H1 (cell line): Measurements from ENCODE around the gene RASGRP3. TPM values are rescaled to one million over a fixed set of nuclear protein-coding genes. Genes with fewer than 3 reads are reported as not detected.

ENCODE experiments used
- polyA plus RNA-seq, 7 experiments: library from polyadenylated mRNA; depleted of rRNA in 3 of 7; stranded (reverse) in 5 of 7; unstranded in 2 of 7; fragments of >200 nt in 5 of 7; fragments of 200-250 nt in 2 of 7; gene quantifications; 1 replicate in 5 of 7; 2 replicates in 1 of 7; 4 replicates in 1 of 7; pipeline versions ENCODE4 v1.2.1 to v1.2.3, GENCODE V29; 2011 to 2013; ENCODE audit warnings: missing spikeins in 2 of 7, mixed read lengths in 2 of 7
- total RNA-seq: library from RNA; stranded (reverse); fragmentation: NEBNext Ultra II Directional; extraction: Animal tissue kit (Norgen Biotek cat#: 25700); gene quantifications from 2 replicates; pipeline ENCODE4 v1.2.1, GENCODE V29; 2021
- TF ChIP-seq, protein P1 (sequence below): fragments of 300-600 bp; sonication (generic); IDR thresholded peaks from 2 replicates; pipeline ENCODE4 v1.7.1; 2012; ENCODE audit warnings: low read length, moderate library complexity, mild to moderate bottlenecking, inconsistent platforms; ENCODE audit not compliant: insufficient replicate concordance

Gene RASGRP3
- total and polyA plus RNA-seq, 2 of the 8 experiments (the other 6 are each of a cell fraction or from before 2014, with no cell fraction given), result 0.06 TPM; not detected in 1

DNA sequence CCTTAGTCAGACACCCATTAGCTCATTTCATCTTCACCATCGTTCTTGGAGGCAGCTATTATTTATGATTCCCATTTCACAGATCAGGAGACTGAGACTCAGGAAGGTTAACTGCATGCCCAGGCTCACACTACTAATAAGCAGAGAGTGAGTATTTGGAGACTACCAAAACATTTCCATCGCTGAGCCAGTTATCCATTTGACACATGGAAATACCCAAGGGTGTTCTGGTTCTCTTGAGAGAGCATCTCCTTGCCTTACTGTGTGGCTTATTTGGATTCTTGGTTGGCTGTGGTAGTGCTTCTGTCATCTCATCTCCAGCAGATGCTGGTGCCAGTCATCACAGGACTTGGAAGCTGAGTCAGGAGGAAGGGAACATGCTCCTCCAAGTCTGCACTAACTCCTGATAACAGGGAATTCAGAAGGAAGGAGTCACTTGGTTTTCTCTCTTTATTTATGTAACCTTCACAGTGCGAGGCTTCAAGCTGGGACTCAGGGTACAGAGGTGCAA is 55.2 kb downstream of the RASGRP3 start (continued):
- TF ChIP-seq, protein P1, sequence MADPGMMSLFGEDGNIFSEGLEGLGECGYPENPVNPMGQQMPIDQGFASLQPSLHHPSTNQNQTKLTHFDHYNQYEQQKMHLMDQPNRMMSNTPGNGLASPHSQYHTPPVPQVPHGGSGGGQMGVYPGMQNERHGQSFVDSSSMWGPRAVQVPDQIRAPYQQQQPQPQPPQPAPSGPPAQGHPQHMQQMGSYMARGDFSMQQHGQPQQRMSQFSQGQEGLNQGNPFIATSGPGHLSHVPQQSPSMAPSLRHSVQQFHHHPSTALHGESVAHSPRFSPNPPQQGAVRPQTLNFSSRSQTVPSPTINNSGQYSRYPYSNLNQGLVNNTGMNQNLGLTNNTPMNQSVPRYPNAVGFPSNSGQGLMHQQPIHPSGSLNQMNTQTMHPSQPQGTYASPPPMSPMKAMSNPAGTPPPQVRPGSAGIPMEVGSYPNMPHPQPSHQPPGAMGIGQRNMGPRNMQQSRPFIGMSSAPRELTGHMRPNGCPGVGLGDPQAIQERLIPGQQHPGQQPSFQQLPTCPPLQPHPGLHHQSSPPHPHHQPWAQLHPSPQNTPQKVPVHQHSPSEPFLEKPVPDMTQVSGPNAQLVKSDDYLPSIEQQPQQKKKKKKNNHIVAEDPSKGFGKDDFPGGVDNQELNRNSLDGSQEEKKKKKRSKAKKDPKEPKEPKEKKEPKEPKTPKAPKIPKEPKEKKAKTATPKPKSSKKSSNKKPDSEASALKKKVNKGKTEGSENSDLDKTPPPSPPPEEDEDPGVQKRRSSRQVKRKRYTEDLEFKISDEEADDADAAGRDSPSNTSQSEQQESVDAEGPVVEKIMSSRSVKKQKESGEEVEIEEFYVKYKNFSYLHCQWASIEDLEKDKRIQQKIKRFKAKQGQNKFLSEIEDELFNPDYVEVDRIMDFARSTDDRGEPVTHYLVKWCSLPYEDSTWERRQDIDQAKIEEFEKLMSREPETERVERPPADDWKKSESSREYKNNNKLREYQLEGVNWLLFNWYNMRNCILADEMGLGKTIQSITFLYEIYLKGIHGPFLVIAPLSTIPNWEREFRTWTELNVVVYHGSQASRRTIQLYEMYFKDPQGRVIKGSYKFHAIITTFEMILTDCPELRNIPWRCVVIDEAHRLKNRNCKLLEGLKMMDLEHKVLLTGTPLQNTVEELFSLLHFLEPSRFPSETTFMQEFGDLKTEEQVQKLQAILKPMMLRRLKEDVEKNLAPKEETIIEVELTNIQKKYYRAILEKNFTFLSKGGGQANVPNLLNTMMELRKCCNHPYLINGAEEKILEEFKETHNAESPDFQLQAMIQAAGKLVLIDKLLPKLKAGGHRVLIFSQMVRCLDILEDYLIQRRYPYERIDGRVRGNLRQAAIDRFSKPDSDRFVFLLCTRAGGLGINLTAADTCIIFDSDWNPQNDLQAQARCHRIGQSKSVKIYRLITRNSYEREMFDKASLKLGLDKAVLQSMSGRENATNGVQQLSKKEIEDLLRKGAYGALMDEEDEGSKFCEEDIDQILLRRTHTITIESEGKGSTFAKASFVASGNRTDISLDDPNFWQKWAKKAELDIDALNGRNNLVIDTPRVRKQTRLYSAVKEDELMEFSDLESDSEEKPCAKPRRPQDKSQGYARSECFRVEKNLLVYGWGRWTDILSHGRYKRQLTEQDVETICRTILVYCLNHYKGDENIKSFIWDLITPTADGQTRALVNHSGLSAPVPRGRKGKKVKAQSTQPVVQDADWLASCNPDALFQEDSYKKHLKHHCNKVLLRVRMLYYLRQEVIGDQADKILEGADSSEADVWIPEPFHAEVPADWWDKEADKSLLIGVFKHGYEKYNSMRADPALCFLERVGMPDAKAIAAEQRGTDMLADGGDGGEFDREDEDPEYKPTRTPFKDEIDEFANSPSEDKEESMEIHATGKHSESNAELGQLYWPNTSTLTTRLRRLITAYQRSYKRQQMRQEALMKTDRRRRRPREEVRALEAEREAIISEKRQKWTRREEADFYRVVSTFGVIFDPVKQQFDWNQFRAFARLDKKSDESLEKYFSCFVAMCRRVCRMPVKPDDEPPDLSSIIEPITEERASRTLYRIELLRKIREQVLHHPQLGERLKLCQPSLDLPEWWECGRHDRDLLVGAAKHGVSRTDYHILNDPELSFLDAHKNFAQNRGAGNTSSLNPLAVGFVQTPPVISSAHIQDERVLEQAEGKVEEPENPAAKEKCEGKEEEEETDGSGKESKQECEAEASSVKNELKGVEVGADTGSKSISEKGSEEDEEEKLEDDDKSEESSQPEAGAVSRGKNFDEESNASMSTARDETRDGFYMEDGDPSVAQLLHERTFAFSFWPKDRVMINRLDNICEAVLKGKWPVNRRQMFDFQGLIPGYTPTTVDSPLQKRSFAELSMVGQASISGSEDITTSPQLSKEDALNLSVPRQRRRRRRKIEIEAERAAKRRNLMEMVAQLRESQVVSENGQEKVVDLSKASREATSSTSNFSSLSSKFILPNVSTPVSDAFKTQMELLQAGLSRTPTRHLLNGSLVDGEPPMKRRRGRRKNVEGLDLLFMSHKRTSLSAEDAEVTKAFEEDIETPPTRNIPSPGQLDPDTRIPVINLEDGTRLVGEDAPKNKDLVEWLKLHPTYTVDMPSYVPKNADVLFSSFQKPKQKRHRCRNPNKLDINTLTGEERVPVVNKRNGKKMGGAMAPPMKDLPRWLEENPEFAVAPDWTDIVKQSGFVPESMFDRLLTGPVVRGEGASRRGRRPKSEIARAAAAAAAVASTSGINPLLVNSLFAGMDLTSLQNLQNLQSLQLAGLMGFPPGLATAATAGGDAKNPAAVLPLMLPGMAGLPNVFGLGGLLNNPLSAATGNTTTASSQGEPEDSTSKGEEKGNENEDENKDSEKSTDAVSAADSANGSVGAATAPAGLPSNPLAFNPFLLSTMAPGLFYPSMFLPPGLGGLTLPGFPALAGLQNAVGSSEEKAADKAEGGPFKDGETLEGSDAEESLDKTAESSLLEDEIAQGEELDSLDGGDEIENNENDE, result no peak
